RWPE1 (cell line): ENCODE measurements around the gene NEU4.
"Not testable (repeated sequence)": the region's sequence is repeated elsewhere in the genome, so short reads cannot be mapped to it uniquely, and the experiment has no call there.

Source experiments
- CTCF ChIA-PET: fragments of 350-600 bp; sonication (Branson Sonifier 250); formaldehyde crosslinking; extraction: SDS; loops from one replicate; lab custom pipeline; 2021; lab: Yijun Ruan, JAX
- POLR2A ChIA-PET: fragments of 400-600 bp; formaldehyde crosslinking; extraction: SDS; loops from one replicate; lab custom pipeline; 2020; ENCODE audit warnings: antibody characterized with exemption; ENCODE audit not compliant: low non-redundant PET; lab: Yijun Ruan, JAX
- DNase-seq: peaks from one replicate; pipeline ENCODE4 v3.0.0; 2012; ENCODE audit warnings: low spot score
- H3K27ac ChIP-seq: fragments of 450-650 bp; 2 replicates; pipeline ENCODE4 v1.5.1; 2017
- CTCF ChIP-seq: fragments of 450-650 bp; conservative IDR thresholded peaks from 2 replicates; pipeline ENCODE4 v1.5.1; 2017; ENCODE audit warnings: low read depth, mild to moderate bottlenecking

NEU4 gene

GRCh38 chr2:241788135-241788534, 20.9 kb upstream of the NEU4 start:
- ChIA-PET CTCF (no interaction called here), POLR2A (no interaction called here)
- no peak overlapping the region for H3K27ac ChIP-seq
- TF ChIP-seq CTCF: no peak
- no peak for DNase-seq

- CTCF ChIA-PET: no interaction called here
- no peak for TF ChIP-seq CTCF
- POLR2A ChIA-PET: no interaction called here
- H3K27ac ChIP-seq: no peak overlapping the region
- DNase-seq: no peak
Observed at GRCh38 chr2:241788572-241788971, 20.4 kb upstream of the NEU4 start.

- DNase-seq, POLR2A ChIA-PET, H3K27ac ChIP-seq: not testable (repeated sequence)
- CTCF ChIA-PET: interaction anchor here (0.6 kb wide), 1 partner anchor 110 kb away, joined by 3 read pairs; no protein-coding TSS in a partner anchor
Observed at GRCh38 chr2:241791385-241791784, 17.6 kb upstream of the NEU4 start.

- no peak for TF ChIP-seq CTCF
- ChIA-PET POLR2A (no interaction called here), CTCF (no interaction called here)
- H3K27ac ChIP-seq: no peak overlapping the region
- DNase-seq: no peak
Observed at GRCh38 chr2:241793385-241793784, 15.6 kb upstream of the NEU4 start.

- CTCF ChIA-PET: no interaction called here
- DNase-seq: no peak
- POLR2A ChIA-PET: no interaction called here
- H3K27ac ChIP-seq: no peak overlapping the region
- no peak for TF ChIP-seq CTCF
Observed at GRCh38 chr2:241794250-241794823, 14.7 kb upstream of the NEU4 start.

GRCh38 chr2:241795021-241795999, 13.7 kb upstream of the NEU4 start:
- POLR2A ChIA-PET: no interaction called here
- TF ChIP-seq CTCF: no peak
- no peak for DNase-seq
- CTCF ChIA-PET: no interaction called here
- no peak overlapping the region for H3K27ac ChIP-seq

GRCh38 chr2:241796209-241796608, 12.8 kb upstream of the NEU4 start:
- no peak overlapping the region for H3K27ac ChIP-seq
- ChIA-PET CTCF (no interaction called here), POLR2A (no interaction called here)
- no peak for TF ChIP-seq CTCF
- no peak for DNase-seq
